PC-3 (cell line): Measurements from ENCODE around the gene FARS2.

Experiments
- EZH2 ChIP-seq: fragments of 300-600 bp; sonication (generic); IDR thresholded peaks from one replicate; pipeline ENCODE4 v1.6.1; 2017; ENCODE audit warnings: antibody characterized with exemption, mild to moderate bottlenecking, low read length; ENCODE audit not compliant: unreplicated experiment
- EZH2phosphoT487 ChIP-seq: fragments of 300-600 bp; sonication (generic); IDR thresholded peaks from 2 replicates; pipeline ENCODE4 v1.6.1; 2018; ENCODE audit warnings: mild to moderate bottlenecking, antibody characterized with exemption, low read length, borderline replicate concordance
- TF ChIP-seq, protein P1 (sequence below): fragments of 300-600 bp; sonication (generic); conservative IDR thresholded peaks from 2 replicates; pipeline ENCODE4 v1.5.1; 2017; ENCODE audit warnings: antibody characterized with exemption, low read depth, mild to moderate bottlenecking, low read length

GRCh38 chr6:5565971-5566370 is 304.7 kb downstream of the FARS2 start:
- TF ChIP-seq, protein P1, sequence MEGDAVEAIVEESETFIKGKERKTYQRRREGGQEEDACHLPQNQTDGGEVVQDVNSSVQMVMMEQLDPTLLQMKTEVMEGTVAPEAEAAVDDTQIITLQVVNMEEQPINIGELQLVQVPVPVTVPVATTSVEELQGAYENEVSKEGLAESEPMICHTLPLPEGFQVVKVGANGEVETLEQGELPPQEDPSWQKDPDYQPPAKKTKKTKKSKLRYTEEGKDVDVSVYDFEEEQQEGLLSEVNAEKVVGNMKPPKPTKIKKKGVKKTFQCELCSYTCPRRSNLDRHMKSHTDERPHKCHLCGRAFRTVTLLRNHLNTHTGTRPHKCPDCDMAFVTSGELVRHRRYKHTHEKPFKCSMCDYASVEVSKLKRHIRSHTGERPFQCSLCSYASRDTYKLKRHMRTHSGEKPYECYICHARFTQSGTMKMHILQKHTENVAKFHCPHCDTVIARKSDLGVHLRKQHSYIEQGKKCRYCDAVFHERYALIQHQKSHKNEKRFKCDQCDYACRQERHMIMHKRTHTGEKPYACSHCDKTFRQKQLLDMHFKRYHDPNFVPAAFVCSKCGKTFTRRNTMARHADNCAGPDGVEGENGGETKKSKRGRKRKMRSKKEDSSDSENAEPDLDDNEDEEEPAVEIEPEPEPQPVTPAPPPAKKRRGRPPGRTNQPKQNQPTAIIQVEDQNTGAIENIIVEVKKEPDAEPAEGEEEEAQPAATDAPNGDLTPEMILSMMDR = no peak
- no peak for TF ChIP-seq EZH2
- TF ChIP-seq EZH2phosphoT487 = no peak
